Measurements from ENCODE around the gene USF3.

- TF ChIP-seq EZH2 (IDR thresholded peaks at IDR 0.05): no peak
- TF ChIP-seq POLR2AphosphoS5 (IDR thresholded peaks at IDR 0.05; ENCODE audit: borderline replicate concordance, low read depth, low read length): no peak
- TF ChIP-seq FOXP2 (optimal IDR thresholded peaks at IDR 0.05; ENCODE audit: control extremely low read depth, extremely low read length, insufficient read depth): no peak
Observed at GRCh38 chr3:113649174-113649845, 47.1 kb downstream of the USF3 start.

Data from SK-N-MC (cell line).